ENCODE results near the gene SLC2A6.

SLC2A6 gene

GRCh38 chr9:133495327-133496293, 16.7 kb upstream of the SLC2A6 start:
- Histone ChIP-seq H3K4me3 (ENCODE audit: low read length) (no peak overlapping the region), H3K79me2 (ENCODE audit: low read length) (no peaks in the 10 kb centered on the region), H3K9me2 (replicated peaks; ENCODE audit: insufficient read depth, low read length) (no peaks in the 10 kb centered on the region), H3K27me3 (replicated peaks; ENCODE audit: insufficient read depth, low read length) (peaks cover 97% of the 10 kb centered on the region), H2AFZ (ENCODE audit: low read length) (no peak overlapping the region), H4K20me1 (ENCODE audit: insufficient read depth, low read length) (no peaks in the 10 kb centered on the region), H3F3A (ENCODE audit: insufficient read depth, low read length) (no peaks in the 10 kb centered on the region), H3K27ac (ENCODE audit: low read length) (no peak overlapping the region), H3K36me3 (replicated peaks; ENCODE audit: insufficient read depth, low read length) (no peaks in the 10 kb centered on the region), H3K9ac (ENCODE audit: low read length) (no peak overlapping the region), H3K9me3 (replicated peaks; ENCODE audit: insufficient read depth, low read length) (no peaks in the 10 kb centered on the region), H3K4me2 (ENCODE audit: low read depth, low read length) (no peak overlapping the region), H3K4me1 (ENCODE audit: low read length) (no peaks in the 10 kb centered on the region)
- TF ChIP-seq CTCF (IDR thresholded peaks at IDR 0.05; ENCODE audit: low read length): no peak
- TF ChIP-seq EZH2 (optimal IDR thresholded peaks at IDR 0.05; ENCODE audit: low read depth, low read length): no peak
- no peak for TF ChIP-seq EZH2phosphoT487 (IDR thresholded peaks at IDR 0.05; ENCODE audit: low read length)
- no peak for DNase-seq

- Histone ChIP-seq H3K9me2 (replicated peaks; ENCODE audit: insufficient read depth, low read length) (no peaks in the 10 kb centered on the region), H3K27ac (ENCODE audit: low read length) (no peak overlapping the region), H3K36me3 (replicated peaks; ENCODE audit: insufficient read depth, low read length) (no peaks in the 10 kb centered on the region), H3K4me3 (ENCODE audit: low read length) (no peak overlapping the region), H2AFZ (ENCODE audit: low read length) (no peak overlapping the region), H3K27me3 (replicated peaks; ENCODE audit: insufficient read depth, low read length) (peaks cover 100% of the 10 kb centered on the region), H3K4me2 (ENCODE audit: low read depth, low read length) (no peak overlapping the region), H3K4me1 (ENCODE audit: low read length) (no peaks in the 10 kb centered on the region), H3K9me3 (replicated peaks; ENCODE audit: insufficient read depth, low read length) (no peaks in the 10 kb centered on the region), H4K20me1 (ENCODE audit: insufficient read depth, low read length) (no peaks in the 10 kb centered on the region), H3K79me2 (ENCODE audit: low read length) (no peaks in the 10 kb centered on the region), H3K9ac (ENCODE audit: low read length) (no peak overlapping the region), H3F3A (ENCODE audit: insufficient read depth, low read length) (no peaks in the 10 kb centered on the region)
- no peak for DNase-seq
- no peak for TF ChIP-seq CTCF (IDR thresholded peaks at IDR 0.05; ENCODE audit: low read length)
- no peak for TF ChIP-seq EZH2 (optimal IDR thresholded peaks at IDR 0.05; ENCODE audit: low read depth, low read length)
- TF ChIP-seq EZH2phosphoT487 (IDR thresholded peaks at IDR 0.05; ENCODE audit: low read length): no peak
These were observed 15.9 kb upstream of the SLC2A6 start for GRCh38 chr9:133494636-133495326.

- H3K36me3 ChIP-seq (replicated peaks; ENCODE audit: insufficient read depth, low read length): no peaks in the 10 kb centered on the region
- TF ChIP-seq EZH2phosphoT487 (IDR thresholded peaks at IDR 0.05; ENCODE audit: low read length) (no peak), EZH2 (optimal IDR thresholded peaks at IDR 0.05; ENCODE audit: low read depth, low read length) (no peak), CTCF (IDR thresholded peaks at IDR 0.05; ENCODE audit: low read length) (no peak)
- no peak overlapping the region for H3K9ac ChIP-seq (ENCODE audit: low read length)
- no peak overlapping the region for H3K4me2 ChIP-seq (ENCODE audit: low read depth, low read length)
- H2AFZ ChIP-seq (ENCODE audit: low read length): no peak overlapping the region
- no peaks in the 10 kb centered on the region for H3K9me2 ChIP-seq (replicated peaks; ENCODE audit: insufficient read depth, low read length)
- no peaks in the 10 kb centered on the region for H3K4me1 ChIP-seq (ENCODE audit: low read length)
- H3K27me3 ChIP-seq (replicated peaks; ENCODE audit: insufficient read depth, low read length): peaks cover 100% of the 10 kb centered on the region
- H3K9me3 ChIP-seq (replicated peaks; ENCODE audit: insufficient read depth, low read length): no peaks in the 10 kb centered on the region
- H3K4me3 ChIP-seq (ENCODE audit: low read length): no peak overlapping the region
- no peak overlapping the region for H3K27ac ChIP-seq (ENCODE audit: low read length)
- no peak for DNase-seq
- no peaks in the 10 kb centered on the region for H3K79me2 ChIP-seq (ENCODE audit: low read length)
- no peaks in the 10 kb centered on the region for H3F3A ChIP-seq (ENCODE audit: insufficient read depth, low read length)
- no peaks in the 10 kb centered on the region for H4K20me1 ChIP-seq (ENCODE audit: insufficient read depth, low read length)
These were observed 15.1 kb upstream of the SLC2A6 start for GRCh38 chr9:133493845-133494540.

Data from MM.1S (cell line).